HFFc6 (cell line): ENCODE data around the gene CETN2. TPM values are rescaled to one million over a fixed set of nuclear protein-coding genes. Genes with fewer than 3 reads are reported as not detected.

ENCODE experiments used
- DNase-seq: peaks from one replicate; pipeline ENCODE4 v3.0.0-alpha.2; 2018
- H3K27ac Mint-ChIP-seq: 2 replicates; pipeline ENCODE4 v1.8.0; 2020; ENCODE audit warnings: mild to moderate bottlenecking, mixed read lengths
- H3K27me3 Mint-ChIP-seq: 2 replicates; pipeline ENCODE4 v1.8.0; 2021; ENCODE audit warnings: mild to moderate bottlenecking, moderate library complexity, mixed read lengths; ENCODE audit not compliant: insufficient read depth
- H3K36me3 Mint-ChIP-seq: 2 replicates; pipeline ENCODE4 v1.8.0; 2021; ENCODE audit warnings: low read depth, mixed read lengths
- H3K4me1 Mint-ChIP-seq: 2 replicates; pipeline ENCODE4 v1.8.0; 2020; ENCODE audit warnings: low read depth, mixed read lengths
- H3K4me3 Mint-ChIP-seq: 2 replicates; pipeline ENCODE4 v1.8.0; 2020; ENCODE audit warnings: mild to moderate bottlenecking, moderate library complexity, mixed read lengths
- H3K9me3 Mint-ChIP-seq: 2 replicates; pipeline ENCODE4 v1.8.0; 2020; ENCODE audit warnings: mild to moderate bottlenecking, mixed read lengths
- total RNA-seq, 6 experiments: library from RNA; stranded (reverse); fragmentation: NEBNext Ultra II Directional; extraction: Animal tissue kit (Norgen Biotek cat#: 25700); gene quantifications; 2 replicates in 1 of 6; 3 replicates in 5 of 6; pipeline ENCODE4 v1.2.3, GENCODE V29; 2021
- TF ChIP-seq, protein P1 (sequence below): fragments of 200-600 bp; sonication (generic); IDR thresholded peaks from 2 replicates; pipeline ENCODE4 v1.5.0; 2021; ENCODE audit warnings: antibody characterized with exemption, mild to moderate bottlenecking

The CETN2 gene
- total RNA-seq, 6 experiments from 2014 or later: 39.9 to 47.8 (median 43.6) TPM

DNA sequence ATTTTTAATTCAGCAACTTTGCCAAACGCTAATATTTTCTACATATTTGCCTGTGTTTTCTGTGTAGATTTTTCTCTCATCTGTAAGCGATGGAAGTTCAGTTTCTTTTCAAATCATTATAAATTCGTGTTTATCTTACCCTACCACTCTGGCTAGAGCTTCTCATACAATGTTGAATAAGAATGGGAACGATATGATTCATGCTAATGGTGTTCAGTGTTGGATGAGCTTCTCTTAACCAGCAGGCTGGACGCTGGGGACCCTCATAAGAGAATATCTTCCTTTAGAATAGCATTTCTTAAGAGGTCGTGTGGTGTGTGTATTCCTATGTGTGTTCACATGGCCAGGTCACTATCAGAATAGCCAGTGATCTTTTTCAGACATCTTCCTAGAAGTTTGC is 31.3 kb upstream of the CETN2 start:
- H3K4me1 Mint-ChIP-seq: no peaks in the 10 kb centered on the region
- no peaks in the 10 kb centered on the region for H3K36me3 Mint-ChIP-seq
- H3K9me3 Mint-ChIP-seq: no peaks in the 10 kb centered on the region
- no peaks in the 10 kb centered on the region for H3K27me3 Mint-ChIP-seq
- TF ChIP-seq, protein P1, sequence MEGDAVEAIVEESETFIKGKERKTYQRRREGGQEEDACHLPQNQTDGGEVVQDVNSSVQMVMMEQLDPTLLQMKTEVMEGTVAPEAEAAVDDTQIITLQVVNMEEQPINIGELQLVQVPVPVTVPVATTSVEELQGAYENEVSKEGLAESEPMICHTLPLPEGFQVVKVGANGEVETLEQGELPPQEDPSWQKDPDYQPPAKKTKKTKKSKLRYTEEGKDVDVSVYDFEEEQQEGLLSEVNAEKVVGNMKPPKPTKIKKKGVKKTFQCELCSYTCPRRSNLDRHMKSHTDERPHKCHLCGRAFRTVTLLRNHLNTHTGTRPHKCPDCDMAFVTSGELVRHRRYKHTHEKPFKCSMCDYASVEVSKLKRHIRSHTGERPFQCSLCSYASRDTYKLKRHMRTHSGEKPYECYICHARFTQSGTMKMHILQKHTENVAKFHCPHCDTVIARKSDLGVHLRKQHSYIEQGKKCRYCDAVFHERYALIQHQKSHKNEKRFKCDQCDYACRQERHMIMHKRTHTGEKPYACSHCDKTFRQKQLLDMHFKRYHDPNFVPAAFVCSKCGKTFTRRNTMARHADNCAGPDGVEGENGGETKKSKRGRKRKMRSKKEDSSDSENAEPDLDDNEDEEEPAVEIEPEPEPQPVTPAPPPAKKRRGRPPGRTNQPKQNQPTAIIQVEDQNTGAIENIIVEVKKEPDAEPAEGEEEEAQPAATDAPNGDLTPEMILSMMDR: no peak
- no peak overlapping the region for H3K27ac Mint-ChIP-seq
- DNase-seq: no peak
- H3K4me3 Mint-ChIP-seq: no peak overlapping the region

- Mint-ChIP-seq H3K4me3 (no peak overlapping the region), H3K27me3 (no peaks in the 10 kb centered on the region), H3K4me1 (no peaks in the 10 kb centered on the region), H3K27ac (no peak overlapping the region; the same call in 1 of the 2 replicates), H3K36me3 (no peaks in the 10 kb centered on the region), H3K9me3 (no peaks in the 10 kb centered on the region)
- no peak for DNase-seq
- TF ChIP-seq, protein P1: no peak
Measured at GRCh38 chrX:152861116-152861515, 30.6 kb upstream of the CETN2 start.

GRCh38 chrX:152853986-152854385 is 23.4 kb upstream of the CETN2 start:
- Mint-ChIP-seq H3K27ac (no peak overlapping the region), H3K27me3 (peaks cover 3% of the 10 kb centered on the region; the same call in 1 of the 2 replicates), H3K4me1 (no peaks in the 10 kb centered on the region), H3K9me3 (no peaks in the 10 kb centered on the region), H3K4me3 (no peak overlapping the region), H3K36me3 (peaks cover 12% of the 10 kb centered on the region; the same call in 1 of the 2 replicates)
- DNase-seq: no peak
- TF ChIP-seq, protein P1: no peak

GRCh38 chrX:152850465-152850864 is 19.9 kb upstream of the CETN2 start:
- H3K27me3 Mint-ChIP-seq: peaks cover 3% of the 10 kb centered on the region; the same call in 1 of the 2 replicates
- H3K27ac Mint-ChIP-seq: no peak overlapping the region
- H3K36me3 Mint-ChIP-seq: peaks cover 12% of the 10 kb centered on the region; the same call in 1 of the 2 replicates
- no peaks in the 10 kb centered on the region for H3K9me3 Mint-ChIP-seq
- H3K4me1 Mint-ChIP-seq: no peaks in the 10 kb centered on the region
- TF ChIP-seq, protein P1: no peak
- no peak overlapping the region for H3K4me3 Mint-ChIP-seq
- DNase-seq: no peak

GRCh38 chrX:152847281-152847680 is 16.7 kb upstream of the CETN2 start:
- TF ChIP-seq, protein P1: no peak
- no peaks in the 10 kb centered on the region for H3K9me3 Mint-ChIP-seq
- H3K27ac Mint-ChIP-seq: no peak overlapping the region
- no peak overlapping the region for H3K4me3 Mint-ChIP-seq
- no peak for DNase-seq
- peaks cover 3% of the 10 kb centered on the region; the same call in 1 of the 2 replicates for H3K27me3 Mint-ChIP-seq
- no peaks in the 10 kb centered on the region for H3K4me1 Mint-ChIP-seq
- H3K36me3 Mint-ChIP-seq: peaks cover 12% of the 10 kb centered on the region; the same call in 1 of the 2 replicates
